Lower lobe of right lung (tissue), 2 donors: ENCODE data around the gene SLC25A25. TPM values are rescaled to one million over a fixed set of nuclear protein-coding genes. Genes with fewer than 3 reads are reported as not detected.
A peak's percentile ranks its signal among the peaks of the same experiment; 100 is the strongest.

Source experiments
- ATAC-seq, 2 donors: fragments of 200-7000 bp; cut with Tn5 transposase; one replicate each; pipeline ENCODE4 v1.9.1; 2020 to 2022; ENCODE audit warnings: mild to moderate bottlenecking in 2 of 2, moderate library complexity in 2 of 2
- DNase-seq: peaks from one replicate; pipeline ENCODE4 v3.0.0-alpha.2; 2020
- H3K27ac ChIP-seq: fragments of 200-600 bp; one replicate; pipeline ENCODE4 v1.8.0; 2022
- H3K27me3 ChIP-seq: fragments of 200-600 bp; one replicate; pipeline ENCODE4 v1.8.0; 2022; ENCODE audit warnings: low read depth
- H3K36me3 ChIP-seq: fragments of 200-600 bp; one replicate; pipeline ENCODE4 v1.8.0; 2022; ENCODE audit warnings: mild to moderate bottlenecking
- H3K4me1 ChIP-seq: fragments of 200-600 bp; one replicate; pipeline ENCODE4 v1.8.0; 2022
- H3K4me3 ChIP-seq: fragments of 200-600 bp; one replicate; pipeline ENCODE4 v1.8.0; 2022; ENCODE audit warnings: mild to moderate bottlenecking
- H3K9me3 ChIP-seq: fragments of 200-600 bp; one replicate; pipeline ENCODE4 v1.8.0; 2022
- intact Hi-C: fragments of 100-400 bp; cut with DNase I; formaldehyde crosslinking; loops from one replicate; pipeline ENCODE4 v1.11.0; 2022
- total RNA-seq: library from RNA; stranded (reverse); fragmentation: NEBNext Ultra II Directional; extraction: Animal tissue kit (Norgen Biotek cat#: 25700); gene quantifications from one replicate; pipeline ENCODE4 v1.2.1, GENCODE V29; 2021
- TF ChIP-seq, protein P1 (sequence below): fragments of 200-600 bp; IDR thresholded peaks from one replicate; pipeline ENCODE4 v1.8.0; 2022; ENCODE audit warnings: antibody characterized with exemption, mild to moderate bottlenecking
- donor health status: DM: no; HTN: yes; CAD: no; lungs with severe emphysema.

SLC25A25 gene
- total RNA-seq, 1 donor from 2014 or later = 27.3 TPM

GRCh38 chr9:128089299-128089698 lies 21.3 kb downstream of the SLC25A25 start:
- DNase-seq (no peak), ATAC-seq (no peak)
- intact Hi-C loops = no loop called here
- Histone ChIP-seq H3K9me3 (no peaks in the 10 kb centered on the region), H3K27me3 (no peaks in the 10 kb centered on the region), H3K4me3 (no peak overlapping the region), H3K27ac (no peak overlapping the region), H3K4me1 (peaks cover 53% of the 10 kb centered on the region), H3K36me3 (no peaks in the 10 kb centered on the region)
- TF ChIP-seq, protein P1, sequence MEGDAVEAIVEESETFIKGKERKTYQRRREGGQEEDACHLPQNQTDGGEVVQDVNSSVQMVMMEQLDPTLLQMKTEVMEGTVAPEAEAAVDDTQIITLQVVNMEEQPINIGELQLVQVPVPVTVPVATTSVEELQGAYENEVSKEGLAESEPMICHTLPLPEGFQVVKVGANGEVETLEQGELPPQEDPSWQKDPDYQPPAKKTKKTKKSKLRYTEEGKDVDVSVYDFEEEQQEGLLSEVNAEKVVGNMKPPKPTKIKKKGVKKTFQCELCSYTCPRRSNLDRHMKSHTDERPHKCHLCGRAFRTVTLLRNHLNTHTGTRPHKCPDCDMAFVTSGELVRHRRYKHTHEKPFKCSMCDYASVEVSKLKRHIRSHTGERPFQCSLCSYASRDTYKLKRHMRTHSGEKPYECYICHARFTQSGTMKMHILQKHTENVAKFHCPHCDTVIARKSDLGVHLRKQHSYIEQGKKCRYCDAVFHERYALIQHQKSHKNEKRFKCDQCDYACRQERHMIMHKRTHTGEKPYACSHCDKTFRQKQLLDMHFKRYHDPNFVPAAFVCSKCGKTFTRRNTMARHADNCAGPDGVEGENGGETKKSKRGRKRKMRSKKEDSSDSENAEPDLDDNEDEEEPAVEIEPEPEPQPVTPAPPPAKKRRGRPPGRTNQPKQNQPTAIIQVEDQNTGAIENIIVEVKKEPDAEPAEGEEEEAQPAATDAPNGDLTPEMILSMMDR = no peak

- intact Hi-C loops = no loop called here
- Histone ChIP-seq H3K36me3 (no peaks in the 10 kb centered on the region), H3K9me3 (no peaks in the 10 kb centered on the region), H3K27me3 (no peaks in the 10 kb centered on the region), H3K4me3 (no peak overlapping the region), H3K27ac (peak overlapping the region; percentile 51), H3K4me1 (peaks cover 71% of the 10 kb centered on the region)
- DNase-seq = peak; percentile 53
- no peak for ATAC-seq
- TF ChIP-seq, protein P1 = no peak
Observed at GRCh38 chr9:128091144-128091543, 23.1 kb downstream of the SLC25A25 start.

GRCh38 chr9:128091571-128091970 lies 23.5 kb downstream of the SLC25A25 start:
- Histone ChIP-seq H3K27ac (peak overlapping the region; percentile 8), H3K9me3 (no peaks in the 10 kb centered on the region), H3K27me3 (no peaks in the 10 kb centered on the region), H3K4me3 (no peak overlapping the region), H3K36me3 (no peaks in the 10 kb centered on the region), H3K4me1 (peaks cover 75% of the 10 kb centered on the region)
- ATAC-seq (no peak), DNase-seq (peak; percentile 28)
- intact Hi-C loops = no loop called here
- TF ChIP-seq, protein P1 = no peak

DNA sequence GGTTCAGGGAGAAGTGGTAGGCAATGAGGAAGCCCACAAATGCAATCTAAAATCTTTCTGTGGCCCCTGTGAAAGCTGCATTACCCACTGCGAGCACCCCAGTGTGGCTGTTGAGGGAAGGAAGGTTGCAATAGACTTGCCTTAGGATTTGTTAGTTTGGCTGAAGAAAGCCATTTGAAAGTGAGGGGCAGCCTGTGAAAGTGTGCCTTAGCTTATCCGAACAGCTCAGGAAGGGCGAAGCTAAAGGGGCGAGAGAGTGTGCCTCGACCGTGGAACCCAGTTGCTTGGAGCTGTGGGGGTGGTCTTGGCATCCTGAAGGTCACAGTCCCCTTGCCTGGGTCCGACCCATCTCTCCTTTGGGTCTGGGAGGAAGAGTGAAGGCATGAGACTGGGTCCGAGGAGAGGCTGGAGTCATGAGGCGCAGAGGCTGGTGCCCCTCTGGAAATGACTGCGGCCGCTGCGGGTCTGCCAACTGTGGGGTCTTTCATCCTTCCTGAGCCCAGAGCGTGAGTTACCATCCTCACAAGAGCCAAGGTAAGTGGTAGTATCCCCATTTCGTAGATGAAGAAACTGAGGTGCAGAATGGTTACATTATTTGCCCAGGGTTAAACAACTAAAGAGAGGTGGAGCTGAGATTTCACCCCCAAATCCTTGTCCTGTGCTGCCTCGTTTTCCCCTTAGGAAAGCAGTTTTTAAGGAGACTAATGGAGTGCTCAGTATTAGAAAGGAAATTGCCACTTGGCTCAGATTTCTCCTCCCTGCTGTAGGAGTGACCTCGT lies 24.4 kb downstream of the SLC25A25 start:
- H3K9me3 ChIP-seq = no peaks in the 10 kb centered on the region
- peak overlapping the region; percentile 95 for H3K27ac ChIP-seq
- H3K27me3 ChIP-seq = no peaks in the 10 kb centered on the region
- H3K4me1 ChIP-seq = peaks cover 83% of the 10 kb centered on the region
- ATAC-seq (no peak), DNase-seq (no peak)
- intact Hi-C loops = no loop called here
- H3K4me3 ChIP-seq = no peak overlapping the region
- TF ChIP-seq, protein P1 = no peak
- no peaks in the 10 kb centered on the region for H3K36me3 ChIP-seq

DNA sequence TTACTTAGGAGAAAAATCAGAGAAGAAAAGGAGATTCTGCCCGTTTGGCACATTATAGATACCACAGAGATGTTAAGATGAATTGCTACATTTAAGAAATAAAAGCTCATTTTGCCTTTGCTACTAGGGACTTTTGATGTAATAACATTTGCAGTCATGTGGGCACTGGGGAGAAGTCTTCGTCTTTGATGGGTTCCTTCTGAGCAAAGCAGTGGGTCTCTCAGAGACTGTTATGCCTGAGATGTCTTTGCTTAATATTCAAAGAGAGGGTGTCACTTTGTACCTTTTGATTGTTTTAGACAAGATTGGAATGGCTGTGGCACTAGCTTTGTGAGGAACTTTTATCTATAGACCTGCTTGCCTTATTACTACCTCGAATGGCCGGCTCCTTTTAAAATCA lies 25.0 kb downstream of the SLC25A25 start:
- Histone ChIP-seq H3K27me3 (no peaks in the 10 kb centered on the region), H3K4me3 (no peak overlapping the region), H3K36me3 (no peaks in the 10 kb centered on the region), H3K27ac (peak overlapping the region; percentile 95), H3K9me3 (no peaks in the 10 kb centered on the region), H3K4me1 (peaks cover 87% of the 10 kb centered on the region)
- intact Hi-C loops = no loop called here
- ATAC-seq = no peak
- TF ChIP-seq, protein P1 = no peak
- no peak for DNase-seq
